Heart left ventricle (tissue), 13 donors: ENCODE data around the gene PRICKLE2.

Experiments
- POLR2A ChIP-seq, 2 donors: fragments of 450-650 bp; IDR thresholded peaks; one replicate each; pipeline ENCODE4 v1.6.1; 2017; ENCODE audit warnings: antibody characterized with exemption in 2 of 2, mild to moderate bottlenecking in 2 of 2, moderate library complexity in 2 of 2
- TF ChIP-seq, protein P1 (sequence below), 12 donors: fragments of 200-600 bp; sonication (generic) in 4 of 12; IDR thresholded peaks; one replicate each; pipeline versions ENCODE4 v1.5.0 to v1.8.0; 2018 to 2022; ENCODE audit warnings: antibody characterized with exemption in 12 of 12, mild to moderate bottlenecking in 5 of 12
- donor health status: ischemic (EF 13 %, LVEDD 7.1; RV severe dilation, severe dysfunction).
- donor health status: DM: no; HTN: yes; CAD: no.
- donor health status: DM: no; HTN: no; CAD: no.
- donor health status: ischemic (EF 25% LVEDD 6.9; RV normal size, moderate dysfunction).
- donor health status: ischemic (EF 25% LVEDD 5.7; RV mildly dilated, moderate dysfunction).
- donor health status: ischemic (EF 35%, LVEDD 5.7; RV mildly dilated, moderate dysfunction).
- donor health status: nonischemic (EF 11% LVEDD 7.7; RV severe dilation, severe dysfunction).
- donor health status: DM: yes; HTN: yes; CAD: no.
- donor health status: PGD.
- donor health status: ischemic (EF 29% LVEDD 5.4; RV normal size, mild dysfunction).
- donor health status: nonischemic (EF 23%, LVEDD 6.1; RV moderate dilation, normal function).

DNA sequence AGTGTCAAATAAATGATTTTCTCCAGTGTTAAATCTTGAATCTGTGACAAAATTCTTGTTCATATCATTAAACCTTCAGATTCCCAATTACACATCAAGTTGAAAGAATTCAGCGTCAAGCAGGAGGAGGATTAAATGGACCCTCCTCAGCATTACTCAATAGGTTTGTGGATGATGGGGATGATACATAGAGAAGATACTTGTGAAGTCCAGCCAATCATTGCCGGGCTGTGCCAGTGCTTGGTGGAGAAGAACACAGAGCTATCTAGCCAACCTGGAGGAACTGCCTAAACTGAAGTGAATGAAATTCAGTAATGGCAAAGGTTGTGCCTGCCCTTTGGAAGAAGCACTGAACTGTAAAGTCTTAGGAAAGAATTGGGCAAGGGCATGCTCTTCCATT, 47.0 kb upstream of the PRICKLE2 start:
- TF ChIP-seq, protein P1, sequence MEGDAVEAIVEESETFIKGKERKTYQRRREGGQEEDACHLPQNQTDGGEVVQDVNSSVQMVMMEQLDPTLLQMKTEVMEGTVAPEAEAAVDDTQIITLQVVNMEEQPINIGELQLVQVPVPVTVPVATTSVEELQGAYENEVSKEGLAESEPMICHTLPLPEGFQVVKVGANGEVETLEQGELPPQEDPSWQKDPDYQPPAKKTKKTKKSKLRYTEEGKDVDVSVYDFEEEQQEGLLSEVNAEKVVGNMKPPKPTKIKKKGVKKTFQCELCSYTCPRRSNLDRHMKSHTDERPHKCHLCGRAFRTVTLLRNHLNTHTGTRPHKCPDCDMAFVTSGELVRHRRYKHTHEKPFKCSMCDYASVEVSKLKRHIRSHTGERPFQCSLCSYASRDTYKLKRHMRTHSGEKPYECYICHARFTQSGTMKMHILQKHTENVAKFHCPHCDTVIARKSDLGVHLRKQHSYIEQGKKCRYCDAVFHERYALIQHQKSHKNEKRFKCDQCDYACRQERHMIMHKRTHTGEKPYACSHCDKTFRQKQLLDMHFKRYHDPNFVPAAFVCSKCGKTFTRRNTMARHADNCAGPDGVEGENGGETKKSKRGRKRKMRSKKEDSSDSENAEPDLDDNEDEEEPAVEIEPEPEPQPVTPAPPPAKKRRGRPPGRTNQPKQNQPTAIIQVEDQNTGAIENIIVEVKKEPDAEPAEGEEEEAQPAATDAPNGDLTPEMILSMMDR (IDR thresholded peaks at IDR 0.05), result no peak
- no peak for TF ChIP-seq POLR2A (IDR thresholded peaks at IDR 0.05)
